Stomach (tissue), 4 donors: ENCODE data around the gene TMTC2.

Source experiments
- POLR2A ChIP-seq, 4 donors: fragments of 450-650 bp; IDR thresholded peaks; one replicate each; pipeline ENCODE4 v1.6.1; 2016; ENCODE audit warnings: antibody characterized with exemption in 4 of 4, control low read depth in 2 of 4, mild to moderate bottlenecking in 1 of 4, moderate library complexity in 1 of 4
- POLR2AphosphoS5 ChIP-seq, 3 donors: sonication (generic); formaldehyde crosslinking; IDR thresholded peaks; one replicate each; pipeline ENCODE4 v1.6.1; 2016; ENCODE audit warnings: antibody characterized with exemption in 3 of 3
- TF ChIP-seq, protein P1 (sequence below), 7 experiments: fragments of 450-650 bp in 4 of 7; fragments of 200-600 bp in 3 of 7; sonication (generic) in 3 of 7; IDR thresholded peaks; one replicate each; pipeline ENCODE4 v1.5.1; 2016 to 2019; ENCODE audit warnings: antibody characterized with exemption in 7 of 7, control low read depth in 2 of 7, mild to moderate bottlenecking in 1 of 7

GRCh38 chr12:83065562-83065961 lies 378.9 kb downstream of the TMTC2 start:
- TF ChIP-seq, protein P1, sequence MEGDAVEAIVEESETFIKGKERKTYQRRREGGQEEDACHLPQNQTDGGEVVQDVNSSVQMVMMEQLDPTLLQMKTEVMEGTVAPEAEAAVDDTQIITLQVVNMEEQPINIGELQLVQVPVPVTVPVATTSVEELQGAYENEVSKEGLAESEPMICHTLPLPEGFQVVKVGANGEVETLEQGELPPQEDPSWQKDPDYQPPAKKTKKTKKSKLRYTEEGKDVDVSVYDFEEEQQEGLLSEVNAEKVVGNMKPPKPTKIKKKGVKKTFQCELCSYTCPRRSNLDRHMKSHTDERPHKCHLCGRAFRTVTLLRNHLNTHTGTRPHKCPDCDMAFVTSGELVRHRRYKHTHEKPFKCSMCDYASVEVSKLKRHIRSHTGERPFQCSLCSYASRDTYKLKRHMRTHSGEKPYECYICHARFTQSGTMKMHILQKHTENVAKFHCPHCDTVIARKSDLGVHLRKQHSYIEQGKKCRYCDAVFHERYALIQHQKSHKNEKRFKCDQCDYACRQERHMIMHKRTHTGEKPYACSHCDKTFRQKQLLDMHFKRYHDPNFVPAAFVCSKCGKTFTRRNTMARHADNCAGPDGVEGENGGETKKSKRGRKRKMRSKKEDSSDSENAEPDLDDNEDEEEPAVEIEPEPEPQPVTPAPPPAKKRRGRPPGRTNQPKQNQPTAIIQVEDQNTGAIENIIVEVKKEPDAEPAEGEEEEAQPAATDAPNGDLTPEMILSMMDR (IDR thresholded peaks at IDR 0.05) = no peak
- no peak for TF ChIP-seq POLR2AphosphoS5 (IDR thresholded peaks at IDR 0.05)
- no peak for TF ChIP-seq POLR2A (IDR thresholded peaks at IDR 0.05)
